Activated CD4-positive, alpha-beta T cell treated with anti-CD3 and anti-CD28 coated beads, Interleukin-2, amount 50 U/mL, for 1 hour (primary cell): ENCODE measurements around the gene ZNF532.
"Not testable (repeated sequence)": the region's sequence is repeated elsewhere in the genome, so short reads cannot be mapped to it uniquely, and the experiment has no call there.

Experiments used
- DNase-seq: peaks from one replicate; pipeline ENCODE4 v3.0.0-alpha.2; 2020

Gene ZNF532

DNA sequence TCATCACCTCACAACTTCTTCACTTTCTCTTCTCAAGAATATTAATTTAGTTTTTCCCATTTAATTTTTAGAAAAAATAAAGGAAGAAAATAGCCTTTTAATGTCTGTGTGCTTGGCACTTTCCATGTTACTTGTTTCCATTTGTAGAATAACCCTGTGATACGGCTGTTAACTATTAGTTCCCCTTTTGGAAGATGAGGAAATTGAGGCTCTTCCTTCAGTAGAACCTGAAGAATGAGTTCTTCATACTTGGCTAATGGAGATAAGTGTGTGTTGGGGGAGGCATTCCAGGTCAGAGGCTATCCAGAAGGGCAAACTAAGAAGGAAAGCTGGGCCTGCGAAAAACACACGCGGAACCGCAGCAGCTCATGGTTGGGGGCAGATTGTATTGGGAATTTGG, 38.3 kb downstream of the ZNF532 start:
- no peak for DNase-seq

DNA sequence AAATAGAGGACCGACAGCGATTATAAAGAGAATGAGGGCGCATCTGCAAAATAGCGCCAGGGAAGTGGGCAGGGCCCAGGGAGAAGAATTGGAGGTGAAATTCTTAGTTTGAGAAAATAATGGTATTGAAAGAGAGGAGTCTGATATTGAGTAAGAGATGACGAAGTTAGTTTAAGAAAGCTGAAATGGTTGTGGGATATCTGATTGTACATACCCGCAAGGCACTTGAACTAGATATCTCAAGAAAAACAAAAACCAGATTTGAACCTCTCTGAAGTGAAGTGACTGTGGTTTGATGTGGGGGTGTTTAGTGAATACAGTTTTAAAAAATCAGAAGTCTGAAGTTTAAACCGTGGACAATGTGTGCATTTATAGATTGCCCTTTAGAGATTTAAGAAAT, 38.9 kb downstream of the ZNF532 start:
- DNase-seq: no peak

DNA sequence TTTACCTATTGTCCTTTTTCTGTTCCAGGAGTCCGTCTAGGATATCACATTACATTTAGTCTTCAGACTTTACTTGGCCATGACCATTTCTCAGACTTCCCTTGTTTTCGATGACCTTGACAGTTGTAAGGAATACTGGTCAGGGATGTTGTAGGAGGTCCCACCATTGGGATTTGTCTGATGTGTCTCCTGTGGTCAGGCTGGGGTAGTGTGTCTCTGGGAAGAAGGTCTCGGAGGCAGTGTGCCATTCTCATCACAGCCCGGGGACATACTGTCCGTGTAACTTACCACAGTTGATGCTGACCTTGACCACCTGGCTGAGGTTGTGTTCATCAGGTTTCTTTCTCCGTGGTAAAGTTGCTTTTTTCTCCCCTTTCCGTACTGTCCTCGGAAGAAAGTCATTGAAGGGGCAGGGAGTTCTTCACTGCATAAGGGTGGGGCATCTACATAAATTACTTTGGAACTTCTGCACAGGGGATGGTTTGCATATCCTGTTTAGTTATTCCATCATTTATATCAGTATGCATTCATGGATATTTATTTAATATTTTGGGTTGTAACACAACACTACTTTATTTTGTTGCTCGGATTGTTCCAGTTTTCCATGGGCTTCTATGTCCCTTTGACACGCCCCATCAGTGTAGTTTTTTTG, 41.2 kb downstream of the ZNF532 start:
- DNase-seq: no peak

DNA sequence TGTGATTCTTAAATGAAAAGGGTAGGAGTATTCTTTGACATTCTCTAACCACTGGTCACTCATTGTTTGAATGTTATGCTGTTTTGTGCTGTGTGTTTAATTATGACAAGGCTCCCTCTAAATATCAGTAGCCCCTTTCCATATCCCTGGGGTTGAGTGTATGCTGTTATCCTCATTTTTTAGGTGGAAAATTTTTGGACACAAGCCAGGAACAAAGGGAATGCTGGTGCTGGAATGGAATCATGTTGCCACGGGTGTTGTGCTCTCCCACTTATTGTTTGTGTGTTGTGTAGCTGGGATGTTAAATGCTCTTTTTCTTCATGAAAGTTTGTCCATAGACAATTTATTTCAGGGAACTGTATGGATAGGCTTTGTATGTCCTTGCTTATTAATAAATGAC, 43.3 kb downstream of the ZNF532 start:
- DNase-seq: no peak

DNA sequence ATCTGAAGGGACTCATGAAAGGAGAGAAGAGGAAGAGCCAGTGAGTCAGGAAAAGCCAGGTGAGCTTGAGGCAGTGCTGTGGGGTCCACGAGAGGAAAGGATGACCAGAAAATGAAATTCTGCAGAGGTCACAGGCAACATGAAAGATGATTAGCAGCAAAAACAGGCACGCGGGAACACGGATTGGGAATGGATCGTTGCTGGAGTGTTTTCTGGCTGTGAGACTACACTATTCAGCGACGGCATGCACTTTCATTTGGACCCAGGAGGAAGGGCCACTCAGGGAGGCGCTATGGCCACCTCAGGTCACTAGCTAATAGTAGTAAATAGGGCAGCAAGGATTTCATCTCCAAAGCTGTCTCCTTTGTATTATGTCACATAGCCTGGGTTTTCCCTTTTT, 44.8 kb downstream of the ZNF532 start:
- no peak for DNase-seq

DNA sequence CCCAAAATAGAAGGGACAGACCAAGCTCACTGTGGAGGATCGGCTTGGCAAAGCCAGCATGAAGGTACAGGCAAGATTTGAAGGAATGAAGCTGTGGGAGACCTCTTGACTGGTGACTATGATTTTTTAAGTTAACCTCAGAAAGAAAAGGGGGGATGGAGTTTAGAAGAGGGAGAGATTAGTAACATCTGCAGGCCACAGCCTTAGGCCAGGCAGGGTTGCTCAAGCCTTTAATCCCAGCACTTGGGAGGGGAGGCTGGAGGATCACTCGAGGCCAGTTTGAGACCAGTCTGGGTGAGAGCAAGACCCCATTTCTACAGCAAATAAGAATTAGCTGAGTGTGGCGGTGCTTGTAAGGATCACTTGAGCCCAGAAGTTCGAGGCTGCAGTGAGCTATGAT, 46.6 kb downstream of the ZNF532 start:
- no peak for DNase-seq

DNA sequence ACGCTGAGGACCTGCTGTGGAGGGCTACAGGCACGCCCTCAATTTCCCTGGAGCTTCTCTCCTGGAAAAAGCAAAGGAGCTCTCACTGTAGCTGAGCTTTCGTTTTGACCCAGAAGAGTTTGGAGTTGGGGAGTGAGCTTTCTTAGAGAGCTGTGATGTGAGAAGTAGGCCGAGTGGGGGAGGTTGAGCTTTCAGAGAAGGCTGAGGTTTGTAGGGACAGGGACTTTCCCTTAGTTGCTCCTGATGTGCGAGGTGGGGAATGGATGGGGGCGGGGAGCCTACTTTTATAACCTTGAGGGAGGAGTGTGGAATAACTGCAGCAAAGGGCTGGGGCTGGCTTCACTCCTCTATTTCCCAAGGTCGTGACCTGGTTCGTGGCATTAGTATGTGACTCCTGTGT, 47.1 kb downstream of the ZNF532 start:
- DNase-seq: no peak

DNA sequence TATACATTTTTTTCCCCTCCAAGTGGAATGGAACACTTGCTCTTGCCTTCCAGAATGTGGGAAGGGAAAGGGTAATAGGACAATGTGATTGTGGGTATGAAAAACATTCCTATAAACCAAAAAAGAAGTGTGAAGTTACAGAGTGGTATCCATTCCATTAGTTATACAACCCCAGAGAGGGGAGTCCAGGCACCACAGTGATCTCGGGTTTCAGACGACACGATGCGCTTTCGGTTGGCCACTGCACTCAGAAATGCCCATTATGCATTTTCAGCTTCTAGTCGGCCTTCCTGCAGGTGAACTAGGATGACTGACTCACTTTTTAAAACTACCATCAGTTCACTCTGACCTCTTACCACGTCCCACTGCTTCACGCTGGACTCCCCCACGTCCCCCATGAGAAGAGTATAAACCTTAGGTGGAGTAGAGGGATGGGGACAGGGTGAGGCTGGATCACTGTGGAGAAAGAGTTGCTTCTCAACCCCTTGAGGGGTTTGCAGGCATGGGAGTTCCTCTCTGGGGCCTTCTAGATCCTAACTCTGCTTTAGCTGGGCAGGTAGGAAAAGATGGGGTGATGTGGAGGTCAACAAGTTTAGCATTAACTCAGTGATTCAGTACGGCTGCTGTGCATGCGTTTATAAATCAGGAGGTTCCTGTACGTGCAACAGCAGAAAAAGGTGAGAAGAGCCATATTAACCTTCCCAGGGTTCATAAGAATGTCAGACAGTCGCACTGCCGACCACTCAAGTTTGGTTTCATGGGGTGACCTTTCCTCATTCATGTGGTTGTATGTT, 50.5 kb downstream of the ZNF532 start:
- no peak for DNase-seq

DNA sequence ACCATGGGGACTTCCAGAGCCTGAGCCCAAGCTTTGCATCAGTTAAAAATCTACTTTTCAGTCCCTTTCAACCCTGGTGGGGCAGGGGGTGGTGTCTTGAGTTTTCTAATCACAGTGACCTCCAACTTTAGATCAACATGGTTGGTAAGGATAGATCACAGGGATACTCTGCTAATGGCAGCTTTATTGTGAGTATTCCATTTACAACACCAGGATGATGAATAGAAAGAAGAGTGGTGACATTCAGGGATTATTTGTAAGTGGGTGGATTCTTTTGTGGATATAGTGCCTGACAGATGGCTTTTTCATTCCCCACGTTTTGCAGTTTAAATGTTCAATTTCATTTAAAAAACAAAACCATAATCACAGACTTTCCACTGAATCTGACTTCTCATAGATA, 51.3 kb downstream of the ZNF532 start:
- DNase-seq: no peak

DNA sequence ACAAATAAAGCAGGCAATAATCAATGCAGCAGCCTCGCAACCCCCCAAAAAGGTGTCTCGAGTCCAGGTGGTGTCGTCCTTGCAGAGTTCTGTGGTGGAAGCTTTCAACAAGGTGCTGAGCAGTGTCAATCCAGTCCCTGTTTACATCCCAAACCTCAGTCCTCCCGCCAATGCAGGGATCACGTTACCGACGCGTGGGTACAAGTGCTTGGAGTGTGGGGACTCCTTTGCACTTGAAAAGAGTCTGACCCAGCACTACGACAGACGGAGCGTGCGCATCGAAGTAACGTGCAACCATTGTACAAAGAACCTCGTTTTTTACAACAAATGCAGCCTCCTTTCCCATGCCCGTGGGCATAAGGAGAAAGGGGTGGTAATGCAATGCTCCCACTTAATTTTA, 55.3 kb downstream of the ZNF532 start:
- not testable (repeated sequence) for DNase-seq

DNA sequence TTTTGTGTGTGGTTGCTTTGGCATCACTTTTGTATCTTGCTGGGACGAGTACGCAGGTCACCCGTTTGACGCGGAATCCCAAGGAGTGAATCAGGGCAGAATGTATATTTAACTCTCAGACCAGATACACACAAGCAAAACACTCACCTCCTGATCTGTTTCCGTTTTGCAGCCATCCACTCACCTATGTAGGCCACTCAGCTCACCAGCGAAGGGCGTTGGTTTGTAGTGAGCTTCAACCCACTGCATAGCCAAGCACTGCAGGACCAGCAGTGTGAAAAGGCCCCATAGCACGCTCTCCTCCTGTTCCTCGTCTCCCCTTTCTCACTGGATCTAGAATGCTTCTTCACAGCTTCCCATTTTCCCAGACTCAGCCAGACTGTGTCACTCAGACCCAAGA, 58.3 kb downstream of the ZNF532 start:
- DNase-seq: no peak

DNA sequence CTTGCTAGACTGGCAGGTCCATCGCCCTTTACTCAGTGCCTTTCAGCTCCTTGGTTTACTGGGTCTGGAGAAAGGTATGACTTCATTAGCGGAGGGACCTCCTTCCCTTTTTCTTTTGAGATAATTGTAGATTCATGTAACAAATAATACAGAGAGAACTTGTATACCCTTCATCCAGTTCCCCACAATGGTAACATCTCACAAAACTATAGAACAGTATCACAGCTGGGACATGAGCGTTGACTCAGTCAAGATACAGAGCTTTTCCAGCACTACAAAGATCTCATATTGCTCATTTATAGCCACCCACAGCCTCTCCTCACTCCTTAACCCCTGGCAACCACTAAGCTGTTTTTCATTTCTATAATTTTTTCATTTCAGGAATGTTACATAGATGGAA, 59.8 kb downstream of the ZNF532 start:
- no peak for DNase-seq

DNA sequence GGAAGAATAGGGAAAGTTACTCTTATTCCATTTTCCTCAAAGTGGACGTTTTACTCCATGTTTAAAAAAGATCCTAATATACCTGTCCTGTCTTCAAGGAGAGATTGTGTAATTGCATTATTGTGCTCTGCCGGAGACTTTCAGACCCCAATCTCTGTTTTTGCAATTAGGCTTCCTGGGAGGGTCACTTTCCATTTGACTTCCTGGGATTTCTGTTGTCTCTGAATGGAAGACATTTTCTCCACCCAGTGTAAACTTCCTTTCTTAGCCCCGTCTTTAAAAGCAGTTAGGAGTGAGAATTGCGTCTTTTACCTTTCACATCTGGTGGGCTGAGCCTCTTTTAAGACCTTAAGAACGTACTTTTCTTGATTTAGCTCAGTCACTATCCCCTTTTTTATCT, 63.0 kb downstream of the ZNF532 start:
- DNase-seq: no peak

DNA sequence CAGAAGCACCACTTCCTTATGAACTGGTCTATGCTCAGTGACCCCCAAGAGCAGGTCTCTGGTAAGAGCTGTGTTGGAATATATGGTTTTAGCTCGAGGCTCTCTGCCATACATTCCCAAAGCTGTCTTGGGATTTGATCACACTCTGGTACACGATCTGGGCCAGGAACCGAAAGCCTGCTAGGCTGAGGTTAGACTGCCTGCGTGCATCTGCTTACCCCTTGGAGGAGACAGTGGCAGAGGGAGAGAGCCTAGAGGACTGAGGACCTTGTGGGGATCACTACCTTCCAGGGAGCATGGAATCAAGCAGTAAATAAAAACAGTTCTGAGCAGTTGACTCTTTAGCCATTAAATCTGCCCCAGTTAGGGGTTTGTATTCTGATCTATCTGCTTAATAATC, 63.7 kb downstream of the ZNF532 start:
- DNase-seq: no peak

DNA sequence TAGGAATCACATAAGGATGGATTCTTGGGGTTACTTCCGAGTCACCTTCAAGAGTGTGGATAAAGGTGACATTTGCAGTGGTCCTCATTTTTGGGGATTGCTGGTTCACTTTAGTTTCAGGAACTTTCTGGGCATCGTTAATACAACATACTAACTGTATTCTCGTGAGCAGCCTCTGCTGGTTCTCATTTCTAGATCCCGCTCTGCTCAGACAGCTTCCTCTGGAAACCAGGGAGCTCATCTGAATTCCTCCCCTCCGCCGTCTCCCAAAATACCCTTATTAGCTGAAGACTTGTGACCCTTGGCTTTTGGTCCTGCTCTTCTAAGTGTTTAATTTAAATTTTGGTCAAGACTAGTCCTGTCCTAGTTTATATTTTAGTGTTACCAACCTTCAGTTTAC, 64.5 kb downstream of the ZNF532 start:
- DNase-seq: no peak

DNA sequence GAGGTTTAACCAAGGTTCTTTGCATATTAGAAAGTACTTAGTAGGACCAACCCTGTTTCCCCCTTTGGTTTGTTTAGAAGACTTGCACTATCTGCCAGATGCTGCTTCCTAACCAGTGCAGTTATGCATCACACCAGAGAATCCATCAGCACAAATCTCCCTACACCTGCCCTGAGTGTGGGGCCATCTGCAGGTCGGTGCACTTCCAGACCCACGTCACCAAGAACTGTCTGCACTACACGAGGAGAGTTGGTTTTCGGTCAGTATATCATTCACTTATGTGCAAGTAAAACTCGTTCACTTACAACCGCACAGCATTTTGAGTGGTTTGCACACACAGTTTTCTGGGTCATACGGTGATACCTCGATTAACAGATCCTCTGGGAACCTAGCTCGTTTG, 69.7 kb downstream of the ZNF532 start:
- DNase-seq: no peak

DNA sequence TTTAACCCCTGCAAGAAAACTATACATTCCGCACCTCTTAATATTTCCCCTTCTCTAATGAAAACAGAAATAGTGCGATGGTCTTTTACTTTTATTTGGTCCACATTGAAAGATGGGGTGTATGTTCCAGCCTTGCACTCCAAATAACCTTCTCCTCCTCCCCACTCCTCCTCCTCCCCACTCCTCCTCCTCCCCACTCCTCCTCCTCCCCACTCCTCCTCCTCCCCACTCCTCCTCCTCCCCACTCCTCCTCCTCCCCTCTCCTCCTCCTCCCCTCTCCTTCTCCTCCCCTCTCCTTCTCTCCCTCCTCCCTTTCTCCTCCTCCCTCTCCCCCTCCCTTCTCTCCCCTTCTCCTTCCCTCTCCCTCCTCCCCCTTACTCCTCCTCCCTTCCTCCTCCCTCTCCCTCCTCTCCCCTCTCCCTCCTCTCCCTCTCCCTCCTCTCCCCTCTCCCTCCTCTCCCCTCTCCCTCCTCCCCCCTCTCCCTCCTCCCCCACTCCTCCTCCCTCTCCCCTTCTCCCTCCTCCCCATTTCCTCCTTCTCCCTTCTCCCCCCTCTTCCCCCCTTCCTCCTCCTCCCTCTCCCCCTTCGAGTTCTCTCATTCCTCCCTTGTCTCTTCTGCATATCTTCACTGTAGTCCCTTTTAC, 70.4 kb downstream of the ZNF532 start:
- no peak for DNase-seq

DNA sequence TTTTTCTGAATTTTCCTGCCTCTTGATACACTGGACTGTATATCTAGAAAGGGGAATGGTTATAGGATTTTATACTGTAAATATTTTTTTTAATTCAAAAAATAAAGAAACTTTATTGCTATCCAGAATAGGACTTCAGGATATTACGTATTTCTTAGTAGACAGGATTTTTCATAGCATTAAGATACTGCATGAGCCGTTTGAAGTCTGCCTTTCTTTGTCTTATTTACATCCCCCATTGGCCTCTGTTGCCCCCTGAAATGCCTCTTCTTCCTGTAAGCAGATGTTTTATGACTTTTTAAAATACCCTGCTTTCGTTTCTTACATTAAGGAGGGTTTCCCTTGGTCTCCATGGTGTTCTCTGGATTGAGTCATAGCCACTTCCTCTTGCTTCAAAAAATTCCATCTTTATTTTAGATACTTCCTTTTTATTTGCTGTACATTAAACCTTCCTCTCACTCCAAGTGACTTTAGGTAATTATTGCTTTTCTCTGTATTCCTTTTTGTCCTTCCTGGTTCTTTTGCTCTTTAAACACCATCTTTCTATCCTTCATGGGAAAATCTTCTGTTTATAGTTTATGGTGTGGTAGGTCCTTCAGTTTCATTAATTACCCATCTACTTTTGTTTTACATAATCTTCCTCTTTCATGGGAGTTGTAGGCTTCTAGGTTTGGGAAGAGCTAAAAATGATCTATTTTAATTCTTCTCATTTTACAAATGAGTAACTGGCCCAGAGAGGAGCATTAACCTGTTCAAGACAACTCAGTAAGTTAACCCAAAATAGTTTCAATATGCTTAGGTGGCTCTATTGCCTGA, 72.6 kb downstream of the ZNF532 start:
- no peak for DNase-seq

DNA sequence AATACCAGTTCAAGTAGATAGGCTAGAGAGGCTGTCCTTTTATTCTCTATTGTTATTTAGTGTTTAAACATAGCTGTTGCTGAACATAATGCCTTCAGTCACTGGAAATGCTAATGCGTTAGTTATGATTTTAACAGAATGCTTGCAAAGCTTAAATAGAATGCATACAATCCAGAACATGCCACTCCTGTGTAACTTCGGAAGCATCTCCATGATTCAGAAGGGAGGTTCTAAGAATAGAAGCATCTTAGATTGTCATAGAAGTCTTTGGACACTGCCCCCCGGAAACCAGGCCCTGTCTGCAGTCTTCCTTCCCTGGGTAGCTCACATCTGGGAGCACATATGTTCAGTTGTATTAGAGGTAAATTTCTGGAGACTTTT, 73.2 kb downstream of the ZNF532 start:
- no peak for DNase-seq

DNA sequence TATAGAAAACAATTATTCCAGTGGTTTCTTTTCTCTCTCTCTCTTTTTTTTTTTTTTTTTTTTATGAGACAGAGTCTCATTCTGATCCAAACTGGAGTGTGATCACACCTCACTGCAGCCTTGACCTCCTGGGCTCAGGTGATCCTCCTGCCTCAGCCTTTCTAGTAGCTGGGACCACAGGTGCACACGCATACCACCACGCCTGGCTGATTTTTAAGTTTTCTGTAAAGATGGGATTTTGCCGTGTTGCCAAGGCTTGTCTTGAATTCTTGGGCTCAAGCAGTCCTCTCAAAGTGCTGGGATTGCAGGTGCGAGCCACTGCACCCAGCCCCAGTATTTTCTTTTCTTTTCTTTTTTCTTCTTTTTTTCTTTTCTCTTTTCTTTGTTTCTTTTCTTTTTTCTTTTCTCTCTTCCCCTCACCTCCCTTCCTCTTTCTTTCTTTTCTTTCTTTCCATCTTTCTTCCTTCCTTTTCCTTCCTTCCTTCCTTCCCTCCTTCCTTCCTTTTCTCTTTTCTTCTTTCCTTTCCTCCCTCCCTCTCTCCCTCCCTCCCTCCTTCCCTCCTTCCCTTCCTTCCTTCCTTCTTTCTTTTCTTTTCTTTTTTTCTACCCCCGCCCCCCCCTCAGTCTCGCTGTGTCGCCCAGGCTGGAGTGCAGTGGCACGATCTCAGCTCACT, 76.9 kb downstream of the ZNF532 start:
- DNase-seq: no peak

DNA sequence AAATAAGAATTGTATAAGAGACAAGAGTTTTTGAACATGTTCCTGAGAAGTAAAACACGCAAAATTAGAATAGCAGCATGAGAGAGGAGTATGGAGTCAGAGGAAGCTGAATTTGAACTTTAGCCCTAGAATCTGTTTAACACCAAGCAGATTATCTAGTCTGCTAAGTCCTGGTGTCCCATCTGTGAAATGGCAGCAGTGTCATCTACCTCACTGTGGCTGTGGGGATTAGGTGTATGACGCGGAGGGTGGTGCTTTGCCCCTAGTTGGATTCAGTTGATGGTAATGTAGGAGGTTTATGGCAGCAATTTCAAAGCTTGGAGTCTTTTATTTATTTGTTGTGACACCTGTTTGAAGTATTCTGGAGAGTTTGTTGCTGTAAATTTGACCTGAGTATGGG, 79.2 kb downstream of the ZNF532 start:
- DNase-seq: no peak

DNA sequence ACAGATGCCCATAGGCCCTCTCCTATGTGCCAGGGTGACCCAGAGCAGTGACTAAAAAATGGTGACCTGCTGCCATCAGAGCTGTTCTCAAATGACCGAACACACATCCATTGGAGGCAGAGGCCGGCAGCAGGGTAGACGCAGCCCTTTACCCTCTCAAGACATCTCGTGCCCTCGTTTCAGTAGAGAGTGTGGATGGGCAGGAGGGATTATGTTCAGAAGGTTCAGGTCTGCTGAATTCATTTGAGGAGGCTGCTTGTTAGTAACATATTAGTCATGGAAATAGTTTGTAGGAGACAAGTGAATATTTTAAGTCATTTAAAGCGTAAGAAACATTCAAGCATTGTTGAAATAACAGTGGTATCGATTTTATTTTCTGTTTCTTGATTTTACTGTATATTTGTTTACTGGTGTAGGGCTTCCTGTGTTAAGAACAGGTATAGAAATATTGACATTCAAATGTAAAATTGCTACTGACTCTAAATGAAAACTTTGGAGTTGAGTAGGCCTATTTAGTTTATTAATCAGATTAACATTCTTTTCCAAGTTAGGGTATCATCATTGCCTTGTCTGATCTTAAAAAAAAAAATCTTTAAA, 82.6 kb downstream of the ZNF532 start:
- no peak for DNase-seq

DNA sequence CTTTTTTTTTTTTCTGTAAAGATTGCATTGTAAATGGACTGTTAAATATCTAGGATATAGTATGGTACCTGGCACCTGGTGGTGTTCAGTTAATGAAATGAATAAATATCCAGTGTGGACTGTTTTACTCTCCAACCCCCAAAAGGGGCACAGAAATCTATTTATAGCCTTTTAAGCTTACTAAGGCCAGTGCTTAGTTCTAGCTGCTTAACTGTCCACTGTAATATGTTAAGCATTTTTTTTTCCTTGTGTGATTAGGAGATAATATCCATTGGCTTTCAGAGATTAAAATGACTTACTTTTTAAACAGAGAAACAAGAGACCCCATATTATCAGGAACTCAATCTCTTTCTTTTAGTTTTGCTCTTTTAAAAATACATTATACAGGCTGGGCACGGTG, 84.4 kb downstream of the ZNF532 start:
- no peak for DNase-seq
